GM23338 (cell line): Measurements from ENCODE around the gene C1QTNF1. TPM values are rescaled to one million over a fixed set of nuclear protein-coding genes. Genes with fewer than 3 reads are reported as not detected.
"Not testable (repeated sequence)": the region's sequence is repeated elsewhere in the genome, so short reads cannot be mapped to it uniquely, and the experiment has no call there.

Source experiments
- ATAC-seq: fragments of 200-7000 bp; cut with Tn5 transposase; 3 replicates; pipeline ENCODE4 v1.9.1; 2020
- DNase-seq: peaks from one replicate; pipeline ENCODE4 v3.0.0-alpha.2; 2015; ENCODE audit warnings: low spot score
- H2AFZ ChIP-seq: fragments of 200-600 bp; sonication (generic); 2 replicates; pipeline ENCODE4 v1.8.0; 2016; ENCODE audit warnings: antibody characterized with exemption, mild to moderate bottlenecking, moderate library complexity
- H3F3A ChIP-seq: fragments of 200-600 bp; sonication (generic); replicated peaks from 2 replicates; pipeline ENCODE4 v1.8.0; 2017; ENCODE audit warnings: antibody characterized with exemption, mixed run types, low read depth
- H3K27ac ChIP-seq: fragments of 200-600 bp; sonication (generic); 2 replicates; pipeline ENCODE4 v1.6.1; 2016; ENCODE audit warnings: low read depth
- H3K27me3 ChIP-seq: fragments of 200-600 bp; sonication (generic); 2 replicates; pipeline ENCODE4 v1.8.0; 2016; ENCODE audit warnings: mild to moderate bottlenecking, mixed run types, moderate library complexity; ENCODE audit not compliant: insufficient read depth
- H3K36me3 ChIP-seq: fragments of 200-600 bp; sonication (generic); 2 replicates; pipeline ENCODE4 v1.8.0; 2016; ENCODE audit warnings: mild to moderate bottlenecking; ENCODE audit not compliant: insufficient read depth
- H3K4me1 ChIP-seq: fragments of 200-600 bp; sonication (generic); 2 replicates; pipeline ENCODE4 v1.8.0; 2016; ENCODE audit warnings: mild to moderate bottlenecking, moderate library complexity; ENCODE audit not compliant: insufficient read depth
- H3K4me2 ChIP-seq: fragments of 200-600 bp; sonication (generic); 2 replicates; pipeline ENCODE4 v1.7.1; 2017; ENCODE audit warnings: mixed run types
- H3K4me3 ChIP-seq: fragments of 200-600 bp; sonication (generic); 2 replicates; pipeline ENCODE4 v1.6.1; 2016; ENCODE audit warnings: mixed run types
- H3K79me2 ChIP-seq: fragments of 200-600 bp; sonication (generic); replicated peaks from 2 replicates; pipeline ENCODE4 v1.8.0; 2017; ENCODE audit warnings: mild to moderate bottlenecking; ENCODE audit not compliant: insufficient read depth
- H3K9me2 ChIP-seq: fragments of 200-600 bp; sonication (generic); 2 replicates; pipeline ENCODE4 v1.8.0; 2017; ENCODE audit not compliant: insufficient read depth
- H4K20me1 ChIP-seq: fragments of 200-600 bp; sonication (generic); replicated peaks from 2 replicates; pipeline ENCODE4 v1.8.0; 2017; ENCODE audit warnings: mild to moderate bottlenecking; ENCODE audit not compliant: insufficient read depth
- H3K27ac Mint-ChIP-seq: 2 replicates; pipeline ENCODE4 v1.8.0; 2020; ENCODE audit warnings: inconsistent platforms, mild to moderate bottlenecking, moderate library complexity, mixed read lengths
- H3K27me3 Mint-ChIP-seq: 3 replicates; pipeline ENCODE4 v1.8.0; 2022; ENCODE audit warnings: low read depth, mild to moderate bottlenecking, moderate library complexity, mixed read lengths, inconsistent platforms; ENCODE audit not compliant: insufficient read depth, poor library complexity
- H3K36me3 Mint-ChIP-seq: 3 replicates; pipeline ENCODE4 v1.8.0; 2021; ENCODE audit warnings: low read depth, mild to moderate bottlenecking, inconsistent platforms, moderate library complexity, mixed read lengths
- H3K4me1 Mint-ChIP-seq: 3 replicates; pipeline ENCODE4 v1.8.0; 2020; ENCODE audit warnings: mild to moderate bottlenecking, inconsistent platforms, mixed read lengths
- H3K4me3 Mint-ChIP-seq: 3 replicates; pipeline ENCODE4 v1.8.0; 2021; ENCODE audit warnings: moderate library complexity, mild to moderate bottlenecking, inconsistent platforms, mixed read lengths
- H3K9me3 Mint-ChIP-seq: 3 replicates; pipeline ENCODE4 v1.8.0; 2020; ENCODE audit warnings: moderate library complexity, mild to moderate bottlenecking, inconsistent platforms, mixed read lengths
- EZH2 ChIP-seq: fragments of 200-600 bp; sonication (generic); IDR thresholded peaks from one replicate; pipeline ENCODE4 v1.8.0; 2017; ENCODE audit warnings: antibody characterized with exemption, mild to moderate bottlenecking, low read depth; ENCODE audit not compliant: unreplicated experiment
- ZNF331 ChIP-seq: fragments of 250-450 bp; sonication (Bioruptor Pico); IDR thresholded peaks from 2 replicates; pipeline ENCODE4 v1.5.0; 2020; ENCODE audit warnings: low read depth, mild to moderate bottlenecking, moderate library complexity
- polyA plus RNA-seq: library from polyadenylated mRNA; unstranded; fragments of >200 nt; fragmentation: Nextera tagmentation; extraction: Ambion mirVana; gene quantifications from 2 replicates; pipeline ENCODE4 v1.2.1, GENCODE V29; 2016
- total RNA-seq: library from RNA; depleted of rRNA; stranded (reverse); fragments of >200 nt; shearing (Covaris generic); gene quantifications from 2 replicates; pipeline ENCODE4 v1.2.3, GENCODE V29; 2014
- TF ChIP-seq, protein P1 (sequence below): fragments of 250-450 bp; sonication (Bioruptor Pico); IDR thresholded peaks from 2 replicates; pipeline ENCODE4 v1.5.0; 2020; ENCODE audit warnings: mild to moderate bottlenecking, moderate library complexity
- TF ChIP-seq, protein P2 (sequence below), 2 experiments: fragments of 200-600 bp in 1 of 2; sonication (generic) in 1 of 2; conservative IDR thresholded peaks; 2 replicates each; pipeline versions ENCODE4 v1.5.1 to v1.6.1; 2016 to 2017; ENCODE audit warnings: antibody characterized with exemption in 2 of 2, low read depth in 2 of 2, mild to moderate bottlenecking in 2 of 2, moderate library complexity in 1 of 2

Gene C1QTNF1
- total and polyA plus RNA-seq, 2 experiments from 2014 or later, result 1.1 to 1.9 TPM

DNA sequence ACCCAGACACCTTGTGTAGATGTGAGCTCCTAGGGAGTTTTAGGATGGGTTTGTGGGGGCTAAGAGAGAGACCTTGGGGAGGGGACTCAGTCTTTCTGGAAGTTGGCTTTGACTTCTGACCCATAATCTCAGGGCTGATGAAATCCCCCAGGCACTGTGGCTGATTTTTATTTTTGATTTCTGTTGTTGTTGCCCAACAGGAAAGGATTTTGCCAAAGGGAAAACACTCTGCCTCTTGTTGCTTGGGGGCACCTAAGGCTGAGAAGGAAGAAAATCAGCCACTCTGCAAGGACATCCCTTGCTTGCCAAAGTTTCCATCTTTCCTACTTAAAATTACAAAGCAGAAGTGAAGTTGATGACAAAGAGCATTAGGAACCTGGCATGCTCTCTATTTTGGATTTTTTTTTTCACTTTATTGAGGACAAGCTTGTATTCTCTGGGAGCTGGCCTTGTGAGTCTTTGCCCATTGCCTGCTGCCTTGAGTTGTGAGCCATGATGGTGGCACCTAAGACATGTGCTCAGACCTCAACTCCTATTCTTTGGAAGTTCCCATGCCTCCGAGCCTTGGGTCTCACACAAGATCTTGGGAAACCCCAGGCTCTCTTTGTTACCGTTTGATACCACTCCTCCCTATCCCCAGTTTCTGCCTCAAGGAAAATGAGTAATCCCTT lies 3.2 kb upstream of the C1QTNF1 start (continued):
- TF ChIP-seq, protein P1, sequence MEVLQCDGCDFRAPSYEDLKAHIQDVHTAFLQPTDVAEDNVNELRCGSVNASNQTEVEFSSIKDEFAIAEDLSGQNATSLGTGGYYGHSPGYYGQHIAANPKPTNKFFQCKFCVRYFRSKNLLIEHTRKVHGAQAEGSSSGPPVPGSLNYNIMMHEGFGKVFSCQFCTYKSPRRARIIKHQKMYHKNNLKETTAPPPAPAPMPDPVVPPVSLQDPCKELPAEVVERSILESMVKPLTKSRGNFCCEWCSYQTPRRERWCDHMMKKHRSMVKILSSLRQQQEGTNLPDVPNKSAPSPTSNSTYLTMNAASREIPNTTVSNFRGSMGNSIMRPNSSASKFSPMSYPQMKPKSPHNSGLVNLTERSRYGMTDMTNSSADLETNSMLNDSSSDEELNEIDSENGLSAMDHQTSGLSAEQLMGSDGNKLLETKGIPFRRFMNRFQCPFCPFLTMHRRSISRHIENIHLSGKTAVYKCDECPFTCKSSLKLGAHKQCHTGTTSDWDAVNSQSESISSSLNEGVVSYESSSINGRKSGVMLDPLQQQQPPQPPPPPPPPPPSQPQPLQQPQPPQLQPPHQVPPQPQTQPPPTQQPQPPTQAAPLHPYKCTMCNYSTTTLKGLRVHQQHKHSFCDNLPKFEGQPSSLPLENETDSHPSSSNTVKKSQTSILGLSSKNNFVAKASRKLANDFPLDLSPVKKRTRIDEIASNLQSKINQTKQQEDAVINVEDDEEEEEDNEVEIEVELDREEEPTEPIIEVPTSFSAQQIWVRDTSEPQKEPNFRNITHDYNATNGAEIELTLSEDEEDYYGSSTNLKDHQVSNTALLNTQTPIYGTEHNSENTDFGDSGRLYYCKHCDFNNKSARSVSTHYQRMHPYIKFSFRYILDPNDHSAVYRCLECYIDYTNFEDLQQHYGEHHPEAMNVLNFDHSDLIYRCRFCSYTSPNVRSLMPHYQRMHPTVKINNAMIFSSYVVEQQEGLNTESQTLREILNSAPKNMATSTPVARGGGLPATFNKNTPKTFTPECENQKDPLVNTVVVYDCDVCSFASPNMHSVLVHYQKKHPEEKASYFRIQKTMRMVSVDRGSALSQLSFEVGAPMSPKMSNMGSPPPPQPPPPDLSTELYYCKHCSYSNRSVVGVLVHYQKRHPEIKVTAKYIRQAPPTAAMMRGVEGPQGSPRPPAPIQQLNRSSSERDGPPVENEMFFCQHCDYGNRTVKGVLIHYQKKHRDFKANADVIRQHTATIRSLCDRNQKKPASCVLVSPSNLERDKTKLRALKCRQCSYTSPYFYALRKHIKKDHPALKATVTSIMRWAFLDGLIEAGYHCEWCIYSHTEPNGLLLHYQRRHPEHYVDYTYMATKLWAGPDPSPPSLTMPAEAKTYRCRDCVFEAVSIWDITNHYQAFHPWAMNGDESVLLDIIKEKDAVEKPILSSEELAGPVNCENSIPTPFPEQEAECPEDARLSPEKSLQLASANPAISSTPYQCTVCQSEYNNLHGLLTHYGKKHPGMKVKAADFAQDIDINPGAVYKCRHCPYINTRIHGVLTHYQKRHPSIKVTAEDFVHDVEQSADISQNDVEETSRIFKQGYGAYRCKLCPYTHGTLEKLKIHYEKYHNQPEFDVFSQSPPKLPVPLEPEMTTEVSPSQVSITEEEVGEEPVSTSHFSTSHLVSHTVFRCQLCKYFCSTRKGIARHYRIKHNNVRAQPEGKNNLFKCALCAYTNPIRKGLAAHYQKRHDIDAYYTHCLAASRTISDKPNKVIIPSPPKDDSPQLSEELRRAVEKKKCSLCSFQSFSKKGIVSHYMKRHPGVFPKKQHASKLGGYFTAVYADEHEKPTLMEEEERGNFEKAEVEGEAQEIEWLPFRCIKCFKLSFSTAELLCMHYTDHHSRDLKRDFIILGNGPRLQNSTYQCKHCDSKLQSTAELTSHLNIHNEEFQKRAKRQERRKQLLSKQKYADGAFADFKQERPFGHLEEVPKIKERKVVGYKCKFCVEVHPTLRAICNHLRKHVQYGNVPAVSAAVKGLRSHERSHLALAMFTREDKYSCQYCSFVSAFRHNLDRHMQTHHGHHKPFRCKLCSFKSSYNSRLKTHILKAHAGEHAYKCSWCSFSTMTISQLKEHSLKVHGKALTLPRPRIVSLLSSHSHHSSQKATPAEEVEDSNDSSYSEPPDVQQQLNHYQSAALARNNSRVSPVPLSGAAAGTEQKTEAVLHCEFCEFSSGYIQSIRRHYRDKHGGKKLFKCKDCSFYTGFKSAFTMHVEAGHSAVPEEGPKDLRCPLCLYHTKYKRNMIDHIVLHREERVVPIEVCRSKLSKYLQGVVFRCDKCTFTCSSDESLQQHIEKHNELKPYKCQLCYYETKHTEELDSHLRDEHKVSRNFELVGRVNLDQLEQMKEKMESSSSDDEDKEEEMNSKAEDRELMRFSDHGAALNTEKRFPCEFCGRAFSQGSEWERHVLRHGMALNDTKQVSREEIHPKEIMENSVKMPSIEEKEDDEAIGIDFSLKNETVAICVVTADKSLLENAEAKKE (CRISPR knock-in tag), result no peak
- no peak for TF ChIP-seq ZNF331 (CRISPR knock-in tag)
- no peak for TF ChIP-seq EZH2
- TF ChIP-seq, protein P2, sequence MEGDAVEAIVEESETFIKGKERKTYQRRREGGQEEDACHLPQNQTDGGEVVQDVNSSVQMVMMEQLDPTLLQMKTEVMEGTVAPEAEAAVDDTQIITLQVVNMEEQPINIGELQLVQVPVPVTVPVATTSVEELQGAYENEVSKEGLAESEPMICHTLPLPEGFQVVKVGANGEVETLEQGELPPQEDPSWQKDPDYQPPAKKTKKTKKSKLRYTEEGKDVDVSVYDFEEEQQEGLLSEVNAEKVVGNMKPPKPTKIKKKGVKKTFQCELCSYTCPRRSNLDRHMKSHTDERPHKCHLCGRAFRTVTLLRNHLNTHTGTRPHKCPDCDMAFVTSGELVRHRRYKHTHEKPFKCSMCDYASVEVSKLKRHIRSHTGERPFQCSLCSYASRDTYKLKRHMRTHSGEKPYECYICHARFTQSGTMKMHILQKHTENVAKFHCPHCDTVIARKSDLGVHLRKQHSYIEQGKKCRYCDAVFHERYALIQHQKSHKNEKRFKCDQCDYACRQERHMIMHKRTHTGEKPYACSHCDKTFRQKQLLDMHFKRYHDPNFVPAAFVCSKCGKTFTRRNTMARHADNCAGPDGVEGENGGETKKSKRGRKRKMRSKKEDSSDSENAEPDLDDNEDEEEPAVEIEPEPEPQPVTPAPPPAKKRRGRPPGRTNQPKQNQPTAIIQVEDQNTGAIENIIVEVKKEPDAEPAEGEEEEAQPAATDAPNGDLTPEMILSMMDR (conservative IDR thresholded peaks at IDR 0.05; ENCODE audit: low read depth in 2 of 2), result no peak

DNA sequence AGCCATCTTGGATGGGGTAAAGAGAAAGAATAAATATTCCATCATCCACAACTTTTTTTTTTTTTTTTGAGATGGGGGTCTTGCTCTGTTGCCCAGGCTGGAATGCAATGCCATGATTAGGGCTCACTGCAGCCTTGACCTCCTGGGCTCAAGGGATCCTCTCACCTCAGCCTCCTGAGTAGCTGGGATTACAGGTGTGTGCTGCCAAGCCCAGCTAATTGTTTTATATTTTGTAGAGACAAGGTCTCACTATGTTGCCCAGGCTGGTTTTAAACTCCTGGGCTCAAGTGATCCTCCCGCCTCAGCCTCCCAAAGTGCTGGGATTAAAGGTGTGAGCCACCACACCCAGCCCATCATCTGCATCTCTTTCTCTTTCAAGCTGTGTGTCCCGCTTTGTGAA lies 2.0 kb upstream of the C1QTNF1 start:
- not testable (repeated sequence) for H3K27ac ChIP-seq, H4K20me1 ChIP-seq, H3K9me2 ChIP-seq, H3K4me3 ChIP-seq, ATAC-seq, H3K9me3 Mint-ChIP-seq, H3K36me3 Mint-ChIP-seq, H3K27ac Mint-ChIP-seq, H3K4me1 ChIP-seq, H3K79me2 ChIP-seq, H3K4me3 Mint-ChIP-seq, H3K36me3 ChIP-seq, DNase-seq, H3K4me2 ChIP-seq, H2AFZ ChIP-seq, H3F3A ChIP-seq
- H3K27me3 ChIP-seq, result peaks cover 69% of the 10 kb centered on the region
- peaks cover 21% of the 10 kb centered on the region for H3K4me1 Mint-ChIP-seq
- peaks cover 50% of the 10 kb centered on the region for H3K27me3 Mint-ChIP-seq
